Measurements from ENCODE around the gene ITPKB. TPM values are rescaled to one million over a fixed set of nuclear protein-coding genes. Genes with fewer than 3 reads are reported as not detected.

Gene ITPKB
- total RNA-seq, 1 experiment from 2014 or later = 17.7 TPM

DNA sequence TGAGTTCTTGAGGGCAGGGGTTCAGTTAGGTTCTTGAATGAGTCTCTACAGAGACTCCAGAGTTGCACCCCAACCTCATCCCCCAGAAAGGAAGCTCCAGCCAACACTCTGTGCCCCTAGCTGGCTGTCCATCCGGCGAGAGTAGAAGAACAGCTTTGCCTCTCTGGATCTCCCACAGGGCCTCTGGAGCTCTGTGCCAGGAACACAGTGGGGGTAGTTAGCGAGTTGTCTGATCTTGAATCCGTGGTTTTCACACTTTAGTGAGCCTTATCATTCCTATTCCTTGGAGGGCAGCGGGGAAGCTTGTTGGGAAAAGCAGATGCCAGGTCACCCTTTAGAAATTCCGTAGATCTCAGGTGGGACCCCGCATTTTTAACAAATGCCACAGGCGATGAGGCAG is 145.5 kb downstream of the ITPKB start:
- Histone ChIP-seq H3K27ac (ENCODE audit: low read length) (no peak overlapping the region), H3K9me2 (replicated peaks; ENCODE audit: low read length) (no peaks in the 10 kb centered on the region), H3F3A (ENCODE audit: low read length, unreplicated experiment) (no peaks in the 10 kb centered on the region), H3K4me2 (ENCODE audit: low read length) (no peak overlapping the region), H4K20me1 (ENCODE audit: low read length) (no peaks in the 10 kb centered on the region), H3K4me3 (ENCODE audit: low read length) (no peak overlapping the region), H3K27me3 (ENCODE audit: low read length) (peaks cover 46% of the 10 kb centered on the region), H2AFZ (ENCODE audit: low read length) (no peak overlapping the region), H3K79me2 (ENCODE audit: low read length) (no peaks in the 10 kb centered on the region), H3K4me1 (ENCODE audit: insufficient read depth, low read length) (no peaks in the 10 kb centered on the region), H3K36me3 (ENCODE audit: low read depth, low read length) (no peaks in the 10 kb centered on the region), H3K9ac (ENCODE audit: low read length) (no peak overlapping the region), H3K9me3 (ENCODE audit: low read length) (no peaks in the 10 kb centered on the region)
- POLR2A ChIA-PET (ENCODE audit: unreplicated experiment) = no interaction called here
- no peak for ATAC-seq
- CTCF ChIA-PET = no interaction called here
- no TSS peak for BruUV-seq (replicated peaks)
- no peak for DNase-seq
- TF ChIP-seq EZH2 (IDR thresholded peaks at IDR 0.05; ENCODE audit: low read length, unreplicated experiment) = no peak
- no peak for TF ChIP-seq EZH2phosphoT487 (IDR thresholded peaks at IDR 0.05; ENCODE audit: borderline replicate concordance, low read length)
- TF ChIP-seq, protein P1, sequence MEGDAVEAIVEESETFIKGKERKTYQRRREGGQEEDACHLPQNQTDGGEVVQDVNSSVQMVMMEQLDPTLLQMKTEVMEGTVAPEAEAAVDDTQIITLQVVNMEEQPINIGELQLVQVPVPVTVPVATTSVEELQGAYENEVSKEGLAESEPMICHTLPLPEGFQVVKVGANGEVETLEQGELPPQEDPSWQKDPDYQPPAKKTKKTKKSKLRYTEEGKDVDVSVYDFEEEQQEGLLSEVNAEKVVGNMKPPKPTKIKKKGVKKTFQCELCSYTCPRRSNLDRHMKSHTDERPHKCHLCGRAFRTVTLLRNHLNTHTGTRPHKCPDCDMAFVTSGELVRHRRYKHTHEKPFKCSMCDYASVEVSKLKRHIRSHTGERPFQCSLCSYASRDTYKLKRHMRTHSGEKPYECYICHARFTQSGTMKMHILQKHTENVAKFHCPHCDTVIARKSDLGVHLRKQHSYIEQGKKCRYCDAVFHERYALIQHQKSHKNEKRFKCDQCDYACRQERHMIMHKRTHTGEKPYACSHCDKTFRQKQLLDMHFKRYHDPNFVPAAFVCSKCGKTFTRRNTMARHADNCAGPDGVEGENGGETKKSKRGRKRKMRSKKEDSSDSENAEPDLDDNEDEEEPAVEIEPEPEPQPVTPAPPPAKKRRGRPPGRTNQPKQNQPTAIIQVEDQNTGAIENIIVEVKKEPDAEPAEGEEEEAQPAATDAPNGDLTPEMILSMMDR (conservative IDR thresholded peaks at IDR 0.05; ENCODE audit: low read depth, low read length) = no peak
- intact Hi-C loops (cut with micrococcal nuclease) = no loop called here

DNA sequence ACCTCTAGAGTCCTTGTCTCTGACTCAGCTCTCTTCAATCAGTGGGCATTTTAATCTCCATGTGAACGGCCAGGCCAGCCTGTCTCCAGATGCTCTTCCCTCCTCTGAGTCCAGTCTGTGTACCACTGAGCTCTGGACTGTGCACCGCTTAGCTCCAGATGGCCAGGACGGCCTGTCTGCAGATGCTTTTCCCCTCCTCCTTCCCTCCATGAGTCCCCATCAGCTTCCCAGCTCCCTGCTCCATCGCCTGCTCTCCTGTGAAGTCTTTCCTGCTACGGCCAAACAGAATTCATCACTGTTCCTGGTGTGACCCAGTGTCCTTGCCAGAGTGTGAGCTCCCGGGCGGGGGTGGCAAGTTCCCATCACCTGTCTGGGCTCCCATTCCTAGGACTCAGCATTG is 148.5 kb downstream of the ITPKB start:
- Histone ChIP-seq H3K9me2 (replicated peaks; ENCODE audit: low read length) (no peaks in the 10 kb centered on the region), H4K20me1 (ENCODE audit: low read length) (no peaks in the 10 kb centered on the region), H3F3A (ENCODE audit: low read length, unreplicated experiment) (no peaks in the 10 kb centered on the region), H3K27ac (ENCODE audit: low read length) (no peak overlapping the region), H2AFZ (ENCODE audit: low read length) (no peak overlapping the region), H3K27me3 (ENCODE audit: low read length) (peaks cover 48% of the 10 kb centered on the region), H3K4me3 (ENCODE audit: low read length) (no peak overlapping the region), H3K4me2 (ENCODE audit: low read length) (no peak overlapping the region), H3K9ac (ENCODE audit: low read length) (no peak overlapping the region), H3K36me3 (ENCODE audit: low read depth, low read length) (no peaks in the 10 kb centered on the region), H3K79me2 (ENCODE audit: low read length) (no peaks in the 10 kb centered on the region), H3K4me1 (ENCODE audit: insufficient read depth, low read length) (no peaks in the 10 kb centered on the region), H3K9me3 (ENCODE audit: low read length) (no peaks in the 10 kb centered on the region)
- no TSS peak for BruUV-seq (replicated peaks)
- ChIA-PET POLR2A (ENCODE audit: unreplicated experiment) (no interaction called here), CTCF (no interaction called here)
- TF ChIP-seq, protein P1 (conservative IDR thresholded peaks at IDR 0.05; ENCODE audit: low read depth, low read length) = no peak
- no peak for TF ChIP-seq EZH2 (IDR thresholded peaks at IDR 0.05; ENCODE audit: low read length, unreplicated experiment)
- TF ChIP-seq EZH2phosphoT487 (IDR thresholded peaks at IDR 0.05; ENCODE audit: borderline replicate concordance, low read length) = no peak
- DNase-seq = no peak
- no peak for ATAC-seq
- intact Hi-C loops (cut with micrococcal nuclease) = no loop called here

DNA sequence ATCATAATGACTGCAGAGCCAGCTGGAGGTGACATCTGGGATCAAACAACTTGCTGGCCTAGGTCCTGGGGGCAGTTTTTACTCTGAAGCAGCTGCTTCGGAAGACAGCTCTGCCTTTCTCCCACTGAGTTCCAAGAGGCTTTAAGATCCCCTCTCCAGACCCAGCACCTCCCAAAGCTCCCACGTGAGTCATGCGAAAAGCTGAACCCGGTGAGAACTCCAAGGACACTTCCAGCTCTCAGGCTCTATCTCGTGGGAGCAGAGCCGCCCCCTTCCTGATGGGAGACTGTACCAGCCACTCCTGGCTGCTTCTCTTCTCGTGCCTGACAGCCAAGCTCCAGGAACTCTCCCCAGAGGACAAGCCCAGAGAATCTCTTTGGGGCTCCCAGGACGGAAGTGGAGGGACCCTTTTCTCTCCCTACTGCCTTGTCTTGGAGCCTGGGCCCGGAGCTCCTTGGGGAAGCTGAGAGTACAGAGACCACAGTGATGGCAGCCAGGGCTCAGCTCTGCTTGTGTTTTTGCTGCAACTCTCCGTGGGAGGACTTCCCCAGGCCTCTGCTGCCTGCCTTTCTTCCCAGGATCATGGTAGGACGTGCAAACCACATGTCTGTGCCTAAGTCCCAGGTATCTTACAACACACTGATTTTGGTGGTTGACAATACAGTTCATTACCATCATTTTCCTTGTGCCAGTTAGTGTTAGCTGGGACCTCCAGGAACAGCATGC is 149.9 kb downstream of the ITPKB start:
- Histone ChIP-seq H3K27ac (ENCODE audit: low read length) (no peak overlapping the region), H4K20me1 (ENCODE audit: low read length) (no peaks in the 10 kb centered on the region), H3K79me2 (ENCODE audit: low read length) (no peaks in the 10 kb centered on the region), H3K36me3 (ENCODE audit: low read depth, low read length) (no peaks in the 10 kb centered on the region), H2AFZ (ENCODE audit: low read length) (no peak overlapping the region), H3K4me3 (ENCODE audit: low read length) (no peak overlapping the region), H3K9ac (ENCODE audit: low read length) (no peak overlapping the region), H3K4me1 (ENCODE audit: insufficient read depth, low read length) (no peaks in the 10 kb centered on the region), H3K9me3 (ENCODE audit: low read length) (no peaks in the 10 kb centered on the region), H3K4me2 (ENCODE audit: low read length) (no peak overlapping the region), H3F3A (ENCODE audit: low read length, unreplicated experiment) (no peaks in the 10 kb centered on the region), H3K27me3 (ENCODE audit: low read length) (peaks cover 39% of the 10 kb centered on the region), H3K9me2 (replicated peaks; ENCODE audit: low read length) (no peaks in the 10 kb centered on the region)
- DNase-seq = no peak
- TF ChIP-seq, protein P1 (conservative IDR thresholded peaks at IDR 0.05; ENCODE audit: low read depth, low read length) = no peak
- no peak for TF ChIP-seq EZH2phosphoT487 (IDR thresholded peaks at IDR 0.05; ENCODE audit: borderline replicate concordance, low read length)
- no peak for TF ChIP-seq EZH2 (IDR thresholded peaks at IDR 0.05; ENCODE audit: low read length, unreplicated experiment)
- no peak for ATAC-seq
- BruUV-seq (replicated peaks) = no TSS peak
- intact Hi-C loops (cut with micrococcal nuclease) = no loop called here
- ChIA-PET CTCF (no interaction called here), POLR2A (ENCODE audit: unreplicated experiment) (no interaction called here)

Measured in PC-3 (cell line).